RWPE2 (cell line): Measurements from ENCODE around the gene ZNF891.

Source experiments
- ATAC-seq: fragments of 200-7000 bp; cut with Tn5 transposase; 3 replicates; pipeline ENCODE4 v1.9.1; 2021; ENCODE audit warnings: low read depth
- DNase-seq: peaks from one replicate; pipeline ENCODE4 v3.0.0-alpha.2; 2020; ENCODE audit warnings: low spot score
- H3K27ac ChIP-seq: fragments of 450-650 bp; 2 replicates; pipeline ENCODE4 v1.5.1; 2017; ENCODE audit warnings: mild to moderate bottlenecking; ENCODE audit not compliant: poor library complexity, severe bottlenecking
- H3K27me3 ChIP-seq: fragments of 250-450 bp; sonication (Bioruptor Pico); 2 replicates; pipeline ENCODE4 v1.5.1; 2021; ENCODE audit warnings: mild to moderate bottlenecking, moderate library complexity; ENCODE audit not compliant: insufficient read depth, poor library complexity, severe bottlenecking
- H3K36me3 ChIP-seq: fragments of 250-450 bp; sonication (Bioruptor Pico); 2 replicates; pipeline ENCODE4 v1.5.1; 2020; ENCODE audit warnings: low read depth, mild to moderate bottlenecking, moderate library complexity
- H3K4me1 ChIP-seq: fragments of 250-450 bp; sonication (Bioruptor Pico); 2 replicates; pipeline ENCODE4 v1.5.1; 2021; ENCODE audit warnings: mild to moderate bottlenecking, moderate library complexity; ENCODE audit not compliant: insufficient read depth, poor library complexity, severe bottlenecking
- H3K4me3 ChIP-seq: fragments of 250-450 bp; sonication (Bioruptor Pico); 2 replicates; pipeline ENCODE4 v1.5.1; 2021; ENCODE audit warnings: mild to moderate bottlenecking, moderate library complexity; ENCODE audit not compliant: severe bottlenecking
- H3K9me3 ChIP-seq: fragments of 250-450 bp; sonication (Bioruptor Pico); 2 replicates; pipeline ENCODE4 v1.5.1; 2021; ENCODE audit warnings: mild to moderate bottlenecking, moderate library complexity; ENCODE audit not compliant: severe bottlenecking
- TF ChIP-seq, protein P1 (sequence below): fragments of 450-650 bp; IDR thresholded peaks from one replicate; pipeline ENCODE4 v1.5.1; 2017; ENCODE audit warnings: mild to moderate bottlenecking, moderate library complexity; ENCODE audit not compliant: poor library complexity, severe bottlenecking

The ZNF891 gene

DNA sequence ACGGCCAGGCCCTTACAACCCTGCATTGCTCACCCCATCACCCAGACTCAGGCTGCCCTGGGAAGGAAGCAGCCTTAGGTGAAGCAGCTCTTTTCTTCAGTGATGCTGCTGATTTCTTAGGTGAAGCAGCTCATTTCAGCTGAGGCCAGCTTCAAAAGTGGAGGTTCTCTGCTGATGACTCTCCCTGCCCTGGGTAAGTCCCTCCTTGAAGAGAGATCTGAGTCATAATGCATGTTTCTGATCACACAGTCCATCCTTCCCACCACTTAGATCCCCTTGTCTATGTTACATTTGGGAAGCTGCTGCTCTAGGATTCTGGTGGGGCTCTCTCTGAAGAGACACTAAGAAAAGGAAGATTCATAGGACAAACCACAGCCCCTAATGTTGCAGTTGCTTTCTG, 66.5 kb downstream of the ZNF891 start:
- H3K36me3 ChIP-seq = no peaks in the 10 kb centered on the region
- no peaks in the 10 kb centered on the region for H3K27me3 ChIP-seq
- H3K4me3 ChIP-seq = no peak overlapping the region
- TF ChIP-seq, protein P1, sequence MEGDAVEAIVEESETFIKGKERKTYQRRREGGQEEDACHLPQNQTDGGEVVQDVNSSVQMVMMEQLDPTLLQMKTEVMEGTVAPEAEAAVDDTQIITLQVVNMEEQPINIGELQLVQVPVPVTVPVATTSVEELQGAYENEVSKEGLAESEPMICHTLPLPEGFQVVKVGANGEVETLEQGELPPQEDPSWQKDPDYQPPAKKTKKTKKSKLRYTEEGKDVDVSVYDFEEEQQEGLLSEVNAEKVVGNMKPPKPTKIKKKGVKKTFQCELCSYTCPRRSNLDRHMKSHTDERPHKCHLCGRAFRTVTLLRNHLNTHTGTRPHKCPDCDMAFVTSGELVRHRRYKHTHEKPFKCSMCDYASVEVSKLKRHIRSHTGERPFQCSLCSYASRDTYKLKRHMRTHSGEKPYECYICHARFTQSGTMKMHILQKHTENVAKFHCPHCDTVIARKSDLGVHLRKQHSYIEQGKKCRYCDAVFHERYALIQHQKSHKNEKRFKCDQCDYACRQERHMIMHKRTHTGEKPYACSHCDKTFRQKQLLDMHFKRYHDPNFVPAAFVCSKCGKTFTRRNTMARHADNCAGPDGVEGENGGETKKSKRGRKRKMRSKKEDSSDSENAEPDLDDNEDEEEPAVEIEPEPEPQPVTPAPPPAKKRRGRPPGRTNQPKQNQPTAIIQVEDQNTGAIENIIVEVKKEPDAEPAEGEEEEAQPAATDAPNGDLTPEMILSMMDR = no peak
- H3K4me1 ChIP-seq = no peaks in the 10 kb centered on the region
- ATAC-seq (no peak), DNase-seq (no peak)
- H3K9me3 ChIP-seq = peaks cover 62% of the 10 kb centered on the region
- no peak overlapping the region for H3K27ac ChIP-seq

DNA sequence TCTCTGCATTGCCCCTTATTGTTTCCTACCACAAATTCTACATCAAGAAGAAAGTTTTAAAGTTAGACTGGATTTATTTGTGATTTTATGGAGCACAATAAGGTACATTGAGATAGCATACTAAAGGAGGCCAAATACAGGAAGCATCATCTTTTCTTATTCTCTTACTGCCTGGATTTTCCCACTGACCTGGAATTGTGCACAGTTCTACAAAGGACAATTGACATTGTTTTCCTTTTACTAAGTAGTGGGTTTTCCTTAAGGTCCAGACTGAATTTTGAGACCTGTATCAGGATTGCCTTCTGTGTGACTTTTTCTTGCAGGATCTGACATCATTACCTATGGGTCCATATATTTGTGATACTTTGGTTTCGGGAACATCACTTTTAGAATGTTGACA, 68.1 kb downstream of the ZNF891 start:
- H3K27ac ChIP-seq = no peak overlapping the region
- no peak for ATAC-seq
- DNase-seq = no peak
- no peaks in the 10 kb centered on the region for H3K4me1 ChIP-seq
- H3K27me3 ChIP-seq = no peaks in the 10 kb centered on the region
- TF ChIP-seq, protein P1 = no peak
- H3K4me3 ChIP-seq = no peak overlapping the region
- peaks cover 11% of the 10 kb centered on the region for H3K36me3 ChIP-seq
- peaks cover 73% of the 10 kb centered on the region for H3K9me3 ChIP-seq

DNA sequence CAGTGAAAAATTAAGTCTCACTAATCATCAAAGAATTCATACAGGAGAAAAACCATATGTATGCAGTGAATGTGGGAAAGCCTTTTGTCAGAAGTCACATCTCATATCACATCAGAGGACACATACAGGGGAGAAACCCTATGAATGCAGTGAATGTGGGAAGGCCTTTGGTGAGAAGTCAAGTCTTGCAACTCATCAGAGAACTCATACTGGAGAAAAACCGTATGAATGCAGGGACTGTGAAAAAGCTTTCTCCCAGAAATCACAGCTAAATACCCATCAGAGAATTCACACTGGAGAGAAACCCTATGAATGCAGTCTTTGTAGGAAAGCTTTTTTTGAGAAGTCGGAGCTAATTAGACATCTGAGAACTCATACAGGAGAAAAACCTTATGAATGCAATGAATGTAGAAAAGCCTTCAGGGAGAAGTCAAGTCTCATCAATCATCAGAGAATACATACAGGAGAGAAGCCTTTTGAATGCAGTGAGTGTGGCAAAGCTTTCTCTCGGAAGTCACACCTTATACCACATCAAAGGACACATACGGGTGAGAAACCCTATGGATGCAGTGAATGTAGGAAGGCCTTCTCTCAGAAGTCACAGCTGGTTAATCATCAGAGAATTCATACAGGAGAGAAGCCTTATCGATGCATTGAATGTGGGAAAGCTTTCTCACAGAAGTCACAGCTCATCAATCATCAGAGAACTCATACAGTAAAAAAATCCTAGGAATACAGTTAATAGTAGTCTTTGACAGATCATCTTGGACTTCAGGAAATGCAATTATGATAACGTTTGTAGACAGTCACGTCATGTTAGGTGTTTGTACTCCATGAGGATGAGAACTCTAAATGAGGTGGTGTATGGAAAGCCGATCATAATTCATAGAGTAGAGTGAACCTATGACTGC, 71.6 kb downstream of the ZNF891 start:
- H3K9me3 ChIP-seq = peaks cover 78% of the 10 kb centered on the region

DNA sequence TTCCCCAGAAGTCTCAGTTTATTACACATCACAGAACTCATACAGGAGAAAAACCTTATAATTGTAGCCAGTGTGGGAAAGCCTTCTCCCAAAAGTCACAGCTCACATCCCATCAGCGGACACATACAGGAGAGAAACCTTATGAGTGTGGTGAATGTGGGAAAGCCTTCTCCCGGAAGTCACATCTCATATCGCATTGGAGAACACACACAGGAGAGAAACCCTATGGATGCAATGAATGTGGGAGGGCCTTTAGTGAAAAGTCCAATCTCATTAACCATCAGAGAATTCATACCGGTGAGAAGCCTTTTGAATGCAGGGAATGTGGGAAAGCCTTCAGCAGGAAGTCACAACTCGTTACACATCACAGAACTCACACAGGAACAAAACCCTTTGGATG, 72.6 kb downstream of the ZNF891 start:
- H3K4me3 ChIP-seq = no peak overlapping the region
- H3K36me3 ChIP-seq = peaks cover 47% of the 10 kb centered on the region
- peaks cover 74% of the 10 kb centered on the region for H3K9me3 ChIP-seq
- H3K27me3 ChIP-seq = no peaks in the 10 kb centered on the region
- TF ChIP-seq, protein P1 = no peak
- H3K27ac ChIP-seq = no peak overlapping the region
- no peak for ATAC-seq
- H3K4me1 ChIP-seq = no peaks in the 10 kb centered on the region
- no peak for DNase-seq

More for the DNA sequence above, 71.6 kb downstream of the ZNF891 start:
- ATAC-seq (no peak), DNase-seq (no peak)
- TF ChIP-seq, protein P1 = no peak
- Histone ChIP-seq H3K27me3 (no peaks in the 10 kb centered on the region), H3K36me3 (peaks cover 37% of the 10 kb centered on the region), H3K27ac (no peak overlapping the region), H3K4me3 (no peak overlapping the region), H3K4me1 (no peaks in the 10 kb centered on the region)
